ENCODE results near the gene CHST4. TPM values are rescaled to one million over a fixed set of nuclear protein-coding genes. Genes with fewer than 3 reads are reported as not detected.
A peak's percentile ranks its signal among the peaks of the same experiment; 100 is the strongest.

Gene CHST4
- total and polyA plus RNA-seq, 9 of the 15 experiments (the other 6 are each of a cell fraction or from before 2014, with no cell fraction given): 0.07 TPM; not detected in 8

- TF ChIP-seq, protein P1, sequence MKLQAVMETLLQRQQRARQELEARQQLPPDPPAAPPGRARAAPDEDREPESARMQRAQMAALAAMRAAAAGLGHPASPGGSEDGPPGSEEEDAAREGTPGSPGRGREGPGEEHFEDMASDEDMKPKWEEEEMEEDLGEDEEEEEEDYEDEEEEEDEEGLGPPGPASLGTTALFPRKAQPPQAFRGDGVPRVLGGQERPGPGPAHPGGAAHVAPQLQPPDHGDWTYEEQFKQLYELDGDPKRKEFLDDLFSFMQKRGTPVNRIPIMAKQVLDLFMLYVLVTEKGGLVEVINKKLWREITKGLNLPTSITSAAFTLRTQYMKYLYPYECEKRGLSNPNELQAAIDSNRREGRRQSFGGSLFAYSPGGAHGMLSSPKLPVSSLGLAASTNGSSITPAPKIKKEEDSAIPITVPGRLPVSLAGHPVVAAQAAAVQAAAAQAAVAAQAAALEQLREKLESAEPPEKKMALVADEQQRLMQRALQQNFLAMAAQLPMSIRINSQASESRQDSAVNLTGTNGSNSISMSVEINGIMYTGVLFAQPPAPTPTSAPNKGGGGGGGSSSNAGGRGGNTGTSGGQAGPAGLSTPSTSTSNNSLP (IDR thresholded peaks at IDR 0.05; ENCODE audit: borderline replicate concordance, low read depth, low read length): no peak
- TF ChIP-seq POLR2G (IDR thresholded peaks at IDR 0.05; ENCODE audit: low read depth, low read length) (peak; percentile 76), ZNF253 (CRISPR knock-in tag; conservative IDR thresholded peaks at IDR 0.05) (no peak), ZNF586 (CRISPR knock-in tag; conservative IDR thresholded peaks at IDR 0.05) (no peak), HDAC2 (IDR thresholded peaks at IDR 0.05) (peak; percentile 35; the same call in 1 of the 2 replicates), SNRNP70 (optimal IDR thresholded peaks at IDR 0.05; ENCODE audit: low read depth, low read length) (no peak), KDM5B (IDR thresholded peaks at IDR 0.05; ENCODE audit: insufficient replicate concordance, low read depth, low read length) (peak; percentile 76), SMARCA5 (IDR thresholded peaks at IDR 0.05) (no peak), HNRNPL (IDR thresholded peaks at IDR 0.05; ENCODE audit: low read depth, low read length) (no peak), NKRF (IDR thresholded peaks at IDR 0.05; ENCODE audit: borderline replicate concordance) (peak; percentile 67; the same call in 1 of the 2 replicates), ETV6 (IDR thresholded peaks at IDR 0.05; ENCODE audit: borderline replicate concordance in 1 of 2, low read depth in 2 of 2, low read length in 1 of 2) (no peak), ETV6 (CRISPR knock-in tag; IDR thresholded peaks at IDR 0.05; ENCODE audit: borderline replicate concordance) (no peak), TGIF2 (CRISPR knock-in tag; IDR thresholded peaks at IDR 0.05) (no peak)
- TF ChIP-seq, protein P2, sequence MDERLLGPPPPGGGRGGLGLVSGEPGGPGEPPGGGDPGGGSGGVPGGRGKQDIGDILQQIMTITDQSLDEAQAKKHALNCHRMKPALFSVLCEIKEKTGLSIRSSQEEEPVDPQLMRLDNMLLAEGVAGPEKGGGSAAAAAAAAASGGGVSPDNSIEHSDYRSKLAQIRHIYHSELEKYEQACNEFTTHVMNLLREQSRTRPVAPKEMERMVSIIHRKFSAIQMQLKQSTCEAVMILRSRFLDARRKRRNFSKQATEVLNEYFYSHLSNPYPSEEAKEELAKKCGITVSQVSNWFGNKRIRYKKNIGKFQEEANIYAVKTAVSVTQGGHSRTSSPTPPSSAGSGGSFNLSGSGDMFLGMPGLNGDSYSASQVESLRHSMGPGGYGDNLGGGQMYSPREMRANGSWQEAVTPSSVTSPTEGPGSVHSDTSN (CRISPR knock-in tag; IDR thresholded peaks at IDR 0.05; ENCODE audit: low read depth): no peak
- TF ChIP-seq, protein P2 (tag; conservative IDR thresholded peaks at IDR 0.05; ENCODE audit: low read depth): no peak
Measured at GRCh38 chr16:71484006-71484893, 42.0 kb upstream of the CHST4 start (continued).

All from K562 (cell line).